Stimulated activated CD8-positive, alpha-beta memory T cell treated with anti-CD3 and anti-CD28 coated beads, Interleukin-12 subunit alpha, Interleukin-12 subunit beta, amount 100 ng/mL, for 24 hours (primary cell): ENCODE measurements around the gene RGS7.
"Not testable (repeated sequence)": the region's sequence is repeated elsewhere in the genome, so short reads cannot be mapped to it uniquely, and the experiment has no call there.

ENCODE experiments used
- DNase-seq: peaks from one replicate; pipeline ENCODE4 v3.0.0-alpha.2; 2020; ENCODE audit errors: extremely low read depth

RGS7 gene

GRCh38 chr1:240976685-240977084, 380.3 kb downstream of the RGS7 start:
- DNase-seq, result no peak

GRCh38 chr1:240973875-240974274, 383.1 kb downstream of the RGS7 start:
- no peak for DNase-seq

GRCh38 chr1:240972059-240972458, 384.9 kb downstream of the RGS7 start:
- not testable (repeated sequence) for DNase-seq

- no peak for DNase-seq
Measured at GRCh38 chr1:240970253-240970652, 386.8 kb downstream of the RGS7 start.

- DNase-seq, result no peak
Measured at GRCh38 chr1:240968864-240969263, 388.1 kb downstream of the RGS7 start.

GRCh38 chr1:240967070-240967724, 389.8 kb downstream of the RGS7 start:
- DNase-seq, result no peak

GRCh38 chr1:240965581-240966091, 391.4 kb downstream of the RGS7 start:
- DNase-seq, result no peak

GRCh38 chr1:240962086-240962485, 394.9 kb downstream of the RGS7 start:
- DNase-seq, result no peak

GRCh38 chr1:240956424-240956823, 400.6 kb downstream of the RGS7 start:
- no peak for DNase-seq

GRCh38 chr1:240956020-240956419, 401.0 kb downstream of the RGS7 start:
- DNase-seq, result no peak

- no peak for DNase-seq
Measured at GRCh38 chr1:240947438-240948224, 409.4 kb downstream of the RGS7 start.

GRCh38 chr1:240946926-240947325, 410.1 kb downstream of the RGS7 start:
- DNase-seq, result no peak

- no peak for DNase-seq
Measured at GRCh38 chr1:240942901-240943300, 414.1 kb downstream of the RGS7 start.

GRCh38 chr1:240941701-240942370, 415.2 kb downstream of the RGS7 start:
- no peak for DNase-seq

GRCh38 chr1:240936911-240937668, 419.9 kb downstream of the RGS7 start:
- DNase-seq, result no peak

GRCh38 chr1:240935920-240936319, 421.1 kb downstream of the RGS7 start:
- DNase-seq, result no peak

- no peak for DNase-seq
Measured at GRCh38 chr1:240931031-240931430, 426.0 kb downstream of the RGS7 start.

GRCh38 chr1:240928265-240928664, 428.7 kb downstream of the RGS7 start:
- no peak for DNase-seq

- no peak for DNase-seq
Measured at GRCh38 chr1:240927821-240928220, 429.2 kb downstream of the RGS7 start.

GRCh38 chr1:240925273-240925672, 431.7 kb downstream of the RGS7 start:
- DNase-seq, result no peak

- DNase-seq, result no peak
Measured at GRCh38 chr1:240917976-240918375, 439.0 kb downstream of the RGS7 start.

- DNase-seq, result no peak
Measured at GRCh38 chr1:240914506-240914905, 442.5 kb downstream of the RGS7 start.
